NOMO-1 treated with dmso at 0.1 percent for 144 hours (cell line): ENCODE results near the gene PTCD1.
"Not testable (repeated sequence)": the region's sequence is repeated elsewhere in the genome, so short reads cannot be mapped to it uniquely, and the experiment has no call there.

ENCODE experiments used
- DNase-seq: peaks from one replicate; lab custom pipeline; 2025; ENCODE audit not compliant: unreplicated experiment; lab: John Stamatoyannopoulos, UW

PTCD1 gene

GRCh38 chr7:99449326-99449725, 10.7 kb upstream of the PTCD1 start:
- DNase-seq: no peak

DNA sequence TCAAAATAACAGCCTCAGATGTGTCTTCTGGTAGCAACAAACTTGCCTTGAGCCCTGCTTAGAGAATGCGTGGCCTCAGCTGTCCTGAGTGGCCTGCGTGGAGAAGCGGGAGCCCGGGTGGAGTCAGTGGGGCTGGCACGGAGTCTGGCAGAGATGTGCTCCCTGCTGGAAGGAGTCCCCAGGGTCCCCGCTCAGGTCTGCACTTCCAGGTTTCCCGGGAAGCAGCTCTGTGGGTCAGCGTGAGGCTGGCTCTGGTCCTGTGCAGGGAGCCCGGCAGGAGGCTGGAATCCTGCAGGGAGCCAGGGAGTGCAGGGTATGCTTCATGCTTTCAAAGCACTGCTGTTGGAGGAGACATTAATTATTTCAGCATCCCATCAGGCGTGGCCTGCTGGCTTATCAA, 10.3 kb upstream of the PTCD1 start:
- no peak for DNase-seq

GRCh38 chr7:99447943-99448342, 9.3 kb upstream of the PTCD1 start:
- DNase-seq: no peak

GRCh38 chr7:99446096-99446495, 7.5 kb upstream of the PTCD1 start:
- no peak for DNase-seq

- DNase-seq: no peak
These were observed 1.6 kb upstream of the PTCD1 start for GRCh38 chr7:99440195-99440594.

DNA sequence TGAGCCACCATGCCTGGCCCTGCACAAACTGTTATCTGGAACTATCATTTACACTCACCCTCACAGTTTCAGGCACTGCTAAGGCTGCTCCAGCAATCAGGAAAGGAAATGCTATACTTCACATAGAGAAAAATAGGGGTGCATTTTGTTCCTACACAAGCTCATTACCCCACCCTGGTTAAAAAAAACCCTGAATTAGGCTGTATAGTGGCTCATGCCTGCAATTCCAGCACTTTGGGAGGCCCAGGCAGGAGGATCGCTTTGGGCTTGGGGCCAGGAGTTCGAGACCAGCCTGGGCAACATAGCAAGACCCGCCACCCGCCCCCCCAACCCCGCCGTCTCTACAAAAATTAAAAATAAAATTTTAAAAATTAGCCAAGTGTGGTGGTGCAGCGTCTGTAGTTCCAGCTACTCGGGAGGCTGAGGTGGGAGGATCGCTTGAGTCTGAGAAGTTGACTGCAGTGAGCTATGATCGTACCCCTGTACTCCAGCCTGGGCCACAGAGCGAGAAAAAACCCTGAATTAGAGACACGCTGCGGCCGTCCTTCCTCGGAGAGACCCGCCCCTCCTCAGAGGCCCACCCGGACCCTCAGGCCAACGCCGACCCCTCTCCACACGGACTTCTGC, 539 bp downstream of the PTCD1 start:
- DNase-seq: no peak

GRCh38 chr7:99433158-99433557, 5.4 kb downstream of the PTCD1 start:
- no peak for DNase-seq

DNA sequence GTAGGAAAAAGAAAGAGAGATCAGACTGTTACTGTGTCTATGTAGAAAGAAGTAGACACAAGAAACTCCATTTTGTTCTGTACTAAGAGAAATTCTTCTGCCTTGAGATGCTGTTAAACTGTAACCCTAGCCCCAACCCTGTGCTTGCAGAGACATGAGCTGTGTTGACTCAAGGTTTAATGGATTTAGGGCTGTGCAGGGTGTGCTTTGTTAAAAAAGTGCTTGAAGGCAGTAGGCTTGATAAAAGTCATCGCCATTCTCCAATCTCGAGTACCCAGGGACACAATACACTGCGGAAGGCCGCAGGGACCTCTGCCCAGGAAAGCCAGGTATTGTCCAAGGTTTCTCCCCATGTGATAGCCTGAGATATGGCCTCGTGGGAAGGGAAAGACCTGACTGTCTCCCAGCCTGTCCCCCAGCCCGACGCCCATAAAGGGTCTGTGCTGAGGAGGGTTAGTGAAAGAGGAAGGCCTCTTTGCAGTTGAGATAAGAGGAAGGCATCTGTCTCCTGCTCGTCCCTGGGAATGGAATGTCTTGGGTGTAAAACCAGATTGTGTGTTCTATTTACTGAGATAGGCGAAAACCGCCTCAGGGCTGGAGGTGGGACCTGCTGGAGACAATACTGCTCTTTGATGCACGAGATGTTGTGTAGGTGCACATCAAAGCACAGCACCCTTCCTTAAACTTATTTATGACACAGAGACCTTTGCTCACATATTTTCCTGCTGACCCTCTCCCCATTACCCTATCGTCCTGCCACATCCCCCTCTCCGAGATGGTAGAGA, 6.7 kb downstream of the PTCD1 start:
- DNase-seq: not testable (repeated sequence)

- DNase-seq: no peak
These were observed 8.8 kb downstream of the PTCD1 start for GRCh38 chr7:99429756-99430155.

DNA sequence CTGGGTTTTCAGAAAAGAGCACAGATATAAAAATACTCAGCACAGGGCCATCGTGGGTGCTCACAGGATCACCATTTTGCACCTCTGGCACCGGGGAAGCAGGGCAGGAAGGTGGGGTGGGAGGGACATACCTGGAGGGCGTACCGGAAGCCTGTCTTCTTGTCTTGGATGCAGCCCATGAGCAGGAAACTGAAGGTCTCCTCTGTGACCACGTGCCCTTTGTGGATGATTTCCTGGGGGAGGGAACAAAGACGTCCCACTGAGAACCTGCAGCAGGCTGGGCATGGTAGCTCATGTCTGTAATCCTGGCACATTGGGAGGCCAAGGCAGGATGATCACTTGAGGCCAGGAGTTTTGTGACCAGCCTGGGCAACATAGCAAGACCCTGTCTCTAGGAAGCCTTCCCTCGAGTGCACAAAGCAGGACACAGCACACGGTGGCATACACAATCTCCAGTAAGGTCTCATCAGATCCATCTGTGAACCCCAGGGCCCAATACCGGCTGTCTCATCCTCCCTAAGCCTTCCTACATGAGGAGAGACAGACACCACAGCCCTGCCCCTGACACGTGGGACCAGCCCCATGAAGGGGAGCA, 9.5 kb downstream of the PTCD1 start:
- no peak for DNase-seq

DNA sequence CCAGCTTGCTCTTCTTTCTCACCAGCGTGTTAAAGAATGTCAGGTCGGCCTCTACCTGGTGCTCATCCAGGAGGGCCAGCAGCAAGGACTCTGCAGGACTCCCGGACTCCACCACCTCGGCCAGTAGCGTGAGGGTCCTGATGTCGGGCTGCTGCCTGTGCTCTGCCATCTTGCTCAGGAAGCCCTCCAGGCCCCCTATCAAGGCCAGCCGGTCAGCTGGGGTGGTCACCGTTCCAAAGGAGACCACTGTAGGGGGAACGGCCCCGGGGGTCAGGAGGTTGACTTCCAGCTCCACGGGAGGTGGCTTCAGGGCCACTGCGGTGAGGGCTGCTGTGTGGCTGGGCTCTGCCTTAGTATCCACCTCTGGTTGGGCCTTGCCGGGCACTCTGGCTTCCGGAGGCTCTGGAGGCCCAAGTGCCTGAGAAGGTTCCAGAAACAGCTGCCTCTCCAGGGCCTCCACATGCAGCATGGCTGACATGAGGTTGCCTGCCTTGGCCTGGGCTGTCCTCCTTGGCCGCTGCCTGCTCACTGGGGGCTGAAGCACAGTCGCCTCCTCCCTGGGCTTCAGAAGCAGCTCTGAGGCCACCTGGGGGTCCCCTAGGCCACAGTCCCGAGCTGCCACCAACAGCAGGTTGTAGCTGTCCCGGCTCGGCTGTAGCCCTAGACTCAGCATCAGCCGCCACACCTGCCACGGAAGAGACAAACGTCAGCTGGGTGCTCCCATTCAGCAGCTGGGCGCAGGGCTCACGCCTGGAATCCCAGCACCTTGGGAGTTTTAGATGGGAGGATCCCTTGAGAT, 13.5 kb downstream of the PTCD1 start:
- no peak for DNase-seq

DNA sequence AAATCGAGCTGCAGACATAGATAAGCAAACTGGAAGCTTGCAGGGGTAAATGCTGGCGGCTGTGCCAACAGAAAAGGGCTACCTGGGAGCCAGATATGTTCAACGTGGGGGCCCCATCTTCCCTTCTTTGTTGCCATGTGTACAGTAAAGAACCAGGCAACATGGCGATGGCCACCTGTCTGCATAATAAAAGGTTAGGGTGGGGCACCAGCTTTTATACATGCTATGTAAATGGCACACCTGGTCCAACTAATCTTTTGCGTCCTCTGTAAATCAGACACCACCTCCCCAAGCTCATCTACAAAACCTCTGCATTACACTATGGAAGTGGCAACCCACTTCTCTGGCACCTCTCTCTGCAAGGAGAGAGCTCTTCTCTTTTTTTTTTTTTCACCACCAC, 16.0 kb downstream of the PTCD1 start:
- DNase-seq: no peak

GRCh38 chr7:99422186-99422585, 16.4 kb downstream of the PTCD1 start:
- no peak for DNase-seq

DNA sequence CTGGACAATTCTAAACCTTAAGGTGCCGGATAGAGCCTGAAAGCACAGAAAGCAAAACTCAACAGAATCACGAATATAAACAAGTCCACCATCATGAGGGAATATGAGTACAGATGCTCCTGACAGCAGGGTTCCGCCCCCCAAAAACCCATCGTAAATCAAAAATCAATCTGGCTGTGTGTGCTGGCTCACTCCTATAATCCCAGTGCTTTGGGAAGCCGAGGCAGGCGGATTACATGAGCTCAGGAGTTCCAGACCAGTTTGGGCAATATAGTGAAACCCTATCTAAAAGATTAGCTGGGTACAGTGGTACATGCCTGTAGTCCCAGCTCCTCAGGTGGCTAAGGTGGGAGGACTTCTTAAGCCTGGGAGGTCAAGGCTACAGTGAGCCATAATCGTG, 17.6 kb downstream of the PTCD1 start:
- DNase-seq: no peak

DNA sequence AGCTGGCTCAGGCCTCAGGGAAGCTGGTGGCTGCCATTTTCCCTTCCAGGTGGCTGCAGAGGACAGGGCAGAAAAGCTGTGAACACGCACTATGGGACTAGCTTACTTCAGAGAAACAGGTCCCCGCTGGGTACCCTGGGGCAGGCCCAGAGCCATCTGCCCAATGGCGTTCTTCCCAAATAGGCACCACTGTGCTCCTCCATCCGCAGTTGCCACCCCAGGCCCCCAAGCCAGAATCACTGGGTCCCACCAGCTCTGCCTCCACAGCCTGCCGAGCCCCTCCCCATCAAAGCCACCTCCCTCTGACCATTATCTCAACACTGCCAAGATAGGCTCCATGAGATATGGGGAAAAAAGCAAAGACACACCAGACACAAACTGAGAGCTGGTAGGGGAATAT, 18.4 kb downstream of the PTCD1 start:
- DNase-seq: no peak

GRCh38 chr7:99419323-99420021, 19.1 kb downstream of the PTCD1 start:
- DNase-seq: no peak

DNA sequence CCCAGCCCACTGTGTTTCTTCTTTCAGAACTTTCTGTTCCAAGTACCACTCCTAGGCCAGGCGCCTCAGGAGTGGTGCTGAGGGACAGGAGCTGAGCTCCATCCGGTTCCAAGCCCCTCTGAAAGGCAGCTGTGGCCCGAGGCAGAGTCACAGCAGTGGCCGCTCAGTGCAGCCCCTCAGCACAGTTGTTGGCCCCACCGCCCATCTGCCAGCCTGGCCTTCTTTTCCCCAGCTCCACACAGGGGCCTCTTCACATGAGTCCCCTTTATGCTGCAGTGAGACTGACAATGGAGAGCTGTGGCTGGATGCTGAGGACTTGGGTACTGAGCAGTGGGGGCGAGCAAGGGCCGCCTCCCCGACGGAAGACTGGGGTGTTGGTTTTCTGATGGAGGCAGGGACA, 20.3 kb downstream of the PTCD1 start:
- no peak for DNase-seq

- not testable (repeated sequence) for DNase-seq
These were observed 23.0 kb downstream of the PTCD1 start for GRCh38 chr7:99415513-99416127.

DNA sequence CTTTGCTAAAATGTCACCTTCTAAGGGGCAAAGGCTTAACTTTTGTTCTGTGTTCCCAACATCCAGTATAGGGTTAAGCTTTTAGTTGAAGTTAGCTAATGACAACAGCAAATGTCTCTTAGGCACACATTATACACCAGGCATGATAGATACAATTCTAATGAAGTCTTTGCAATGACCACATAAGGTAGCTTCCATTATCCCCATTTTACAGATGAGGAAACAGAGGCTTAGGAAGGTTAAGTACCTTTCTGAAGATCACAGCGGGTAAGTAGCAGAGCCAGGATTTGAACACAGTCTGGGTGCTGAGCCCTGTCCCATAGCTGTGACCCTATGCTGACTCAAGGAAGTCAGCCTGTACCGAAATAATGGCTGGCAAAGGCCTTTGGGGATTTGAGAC, 28.0 kb downstream of the PTCD1 start:
- DNase-seq: no peak

DNA sequence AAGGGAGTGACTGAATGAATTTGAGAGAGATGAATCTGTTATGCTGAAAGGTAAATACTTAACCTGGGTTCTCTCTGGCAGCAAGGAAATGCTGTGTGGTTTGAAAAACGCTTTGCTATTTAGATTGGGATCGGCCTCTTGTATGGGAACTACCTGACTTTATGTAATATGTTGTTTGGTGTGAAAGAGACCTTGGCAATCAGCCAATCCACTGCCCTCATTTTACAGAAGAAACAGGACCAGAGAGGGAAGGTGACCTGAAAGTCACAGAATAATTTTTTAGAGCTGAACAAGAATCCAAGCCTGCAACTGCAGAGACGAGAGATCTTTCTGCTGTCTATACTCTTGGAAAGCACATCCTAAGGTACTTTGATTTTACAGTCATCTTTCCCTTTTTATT, 28.8 kb downstream of the PTCD1 start:
- no peak for DNase-seq

DNA sequence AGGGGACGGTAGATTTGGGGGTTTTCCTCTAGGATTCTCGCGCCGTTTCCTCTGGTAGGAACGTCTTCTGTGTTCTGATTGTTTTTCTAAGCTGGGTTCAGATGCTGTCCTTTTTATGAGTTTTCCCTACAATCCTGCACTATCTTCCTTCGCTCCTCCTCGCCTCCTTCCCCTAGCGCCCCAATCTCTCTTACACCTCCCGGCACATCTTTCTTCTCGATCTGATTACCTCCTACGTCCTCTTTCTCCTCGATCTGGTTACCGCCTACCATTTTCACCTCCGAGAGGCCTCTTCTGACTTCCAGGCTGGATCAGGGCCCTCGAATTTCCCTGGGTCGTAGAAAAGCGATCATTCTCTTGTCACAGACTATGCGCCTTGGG, 29.4 kb downstream of the PTCD1 start:
- DNase-seq: peak; percentile 60
